Hematopoietic multipotent progenitor cell (in vitro differentiated cells): ENCODE results near the gene CEP350. TPM values are rescaled to one million over a fixed set of nuclear protein-coding genes. Genes with fewer than 3 reads are reported as not detected.

Experiments
- DNase-seq, 3 donors: peaks; one replicate each; pipeline ENCODE4 v3.0.0-alpha.2; 2011 to 2015; ENCODE audit warnings: low read depth in 2 of 3, low spot score in 2 of 3
- total RNA-seq: library from RNA; depleted of rRNA; stranded (reverse); fragments of >200 nt; gene quantifications from one replicate; pipeline ENCODE4 v1.2.3, GENCODE V29; 2012

CEP350 gene
- total RNA-seq, 1 donor = 28.3 TPM

- no peak for DNase-seq
These were observed 92.1 kb downstream of the CEP350 start for GRCh38 chr1:180046674-180047073.

GRCh38 chr1:180053594-180054567 is 99.3 kb downstream of the CEP350 start:
- DNase-seq = no peak

DNA sequence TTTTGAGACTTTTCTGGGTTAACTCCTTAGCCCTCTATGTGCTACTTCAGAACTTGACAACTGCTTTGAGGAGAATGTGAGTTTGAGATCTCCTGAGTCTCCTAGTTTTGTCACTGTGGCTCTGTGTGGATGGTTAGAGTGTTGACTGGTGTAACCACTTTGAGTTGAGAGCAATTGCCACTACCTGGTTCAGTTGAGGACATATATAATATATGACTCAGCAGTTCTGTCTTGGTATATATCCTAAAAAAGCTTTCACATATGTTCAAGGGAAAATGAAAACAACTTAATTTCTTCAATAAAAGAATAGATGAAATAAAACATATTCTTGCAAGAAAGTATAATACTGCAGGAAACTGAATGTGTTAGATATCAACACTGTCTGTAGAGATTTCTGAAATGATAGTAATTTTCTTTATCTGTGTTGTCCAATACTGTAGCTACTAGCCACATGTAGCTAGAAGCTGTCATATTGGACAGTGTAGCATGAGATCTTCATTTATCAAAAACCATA is 103.3 kb downstream of the CEP350 start:
- DNase-seq = peak in 1 of 3 donors; percentile 4

- no peak for DNase-seq
These were observed 106.4 kb downstream of the CEP350 start for GRCh38 chr1:180061019-180061418.

DNA sequence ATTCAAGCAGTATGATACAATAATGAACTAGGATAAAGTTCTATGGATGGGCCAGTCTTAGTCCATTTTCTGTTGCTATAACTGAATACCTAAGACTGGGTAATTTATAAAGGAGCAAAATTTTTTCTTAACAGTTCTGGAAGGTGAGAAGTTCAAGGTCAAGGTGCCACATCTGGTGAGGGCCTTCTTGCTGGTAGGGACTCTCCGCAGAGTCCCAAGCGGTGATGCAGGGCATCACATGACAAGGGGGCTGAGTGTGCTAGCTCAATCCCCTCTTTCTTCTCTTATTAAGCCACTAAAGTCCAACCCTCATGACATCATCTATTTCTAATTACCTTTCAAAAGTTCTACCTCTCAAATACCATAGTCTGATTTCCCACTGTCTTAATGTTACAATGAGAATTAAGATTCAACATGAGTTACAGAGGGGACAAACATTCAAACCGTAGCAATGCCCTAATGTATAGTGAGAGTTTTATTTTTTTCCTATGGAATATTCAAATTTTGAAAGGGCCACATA is 107.9 kb downstream of the CEP350 start:
- no peak for DNase-seq

DNA sequence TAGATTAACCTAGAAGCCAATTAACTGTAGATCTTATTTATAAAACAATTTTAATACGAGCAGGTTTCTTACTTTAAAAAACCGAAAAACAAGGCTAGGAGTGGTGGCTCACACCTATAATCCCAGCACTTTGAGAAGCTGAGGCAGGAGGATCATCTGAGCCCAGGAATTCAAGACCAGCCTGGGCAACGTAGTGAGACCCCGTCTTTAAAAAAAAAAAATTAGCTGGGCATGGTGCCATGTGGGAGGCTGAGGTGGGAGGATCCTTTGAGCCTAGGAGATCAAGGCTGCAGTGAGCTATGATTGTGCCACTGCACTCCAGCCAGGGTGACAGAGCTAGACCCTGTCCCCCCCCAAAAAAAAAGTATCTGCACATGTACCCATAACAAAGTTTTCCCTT is 110.8 kb downstream of the CEP350 start:
- no peak for DNase-seq

DNA sequence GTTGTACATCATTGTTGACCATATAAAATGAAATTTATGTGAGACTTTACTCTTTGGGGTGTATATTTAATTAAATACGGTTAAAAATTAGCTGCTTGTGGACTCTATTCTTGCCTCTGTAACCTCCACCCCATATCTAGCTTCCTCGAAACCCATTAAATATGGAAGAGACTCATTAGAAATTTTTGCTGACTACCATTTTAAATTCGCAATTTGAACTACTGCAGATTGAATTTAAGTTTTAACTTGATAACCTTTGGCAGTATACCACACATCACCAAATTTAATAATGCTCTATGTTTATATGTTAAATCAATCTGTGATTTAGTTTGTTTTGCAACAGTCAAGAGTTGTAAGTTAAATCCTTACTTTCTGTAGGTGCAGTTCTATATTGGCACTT is 111.5 kb downstream of the CEP350 start:
- DNase-seq = no peak

- DNase-seq = no peak
These were observed 115.7 kb downstream of the CEP350 start for GRCh38 chr1:180070286-180070685.

- no peak for DNase-seq
These were observed 117.1 kb downstream of the CEP350 start for GRCh38 chr1:180071759-180072158.

GRCh38 chr1:180080439-180080838 is 125.8 kb downstream of the CEP350 start:
- DNase-seq = no peak

DNA sequence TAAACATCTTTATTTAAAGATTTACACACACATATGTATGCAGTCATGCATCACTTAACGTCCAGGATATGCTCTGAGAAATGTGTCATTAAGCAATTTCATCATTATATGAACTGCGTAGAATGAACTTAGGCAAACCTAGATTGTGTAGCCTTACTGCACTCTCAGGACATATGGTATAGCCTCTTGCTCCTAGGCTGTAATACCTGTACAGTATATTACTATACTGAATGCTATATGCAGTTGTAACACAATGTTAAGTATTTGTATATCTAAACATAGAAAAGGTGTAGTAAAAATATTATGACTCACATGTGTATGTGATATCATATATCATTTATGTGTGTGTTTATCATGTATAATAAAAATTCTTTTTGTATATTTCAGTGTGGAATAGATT is 126.9 kb downstream of the CEP350 start:
- DNase-seq = no peak

- no peak for DNase-seq
These were observed 128.6 kb downstream of the CEP350 start for GRCh38 chr1:180083164-180083563.

- DNase-seq = no peak
These were observed 130.3 kb downstream of the CEP350 start for GRCh38 chr1:180084867-180085266.

GRCh38 chr1:180085331-180085730 is 130.7 kb downstream of the CEP350 start:
- no peak for DNase-seq

GRCh38 chr1:180092931-180093650 is 138.5 kb downstream of the CEP350 start:
- DNase-seq = no peak

GRCh38 chr1:180094705-180095295 is 140.2 kb downstream of the CEP350 start:
- DNase-seq = no peak

- no peak for DNase-seq
These were observed 142.1 kb downstream of the CEP350 start for GRCh38 chr1:180096584-180097325.

DNA sequence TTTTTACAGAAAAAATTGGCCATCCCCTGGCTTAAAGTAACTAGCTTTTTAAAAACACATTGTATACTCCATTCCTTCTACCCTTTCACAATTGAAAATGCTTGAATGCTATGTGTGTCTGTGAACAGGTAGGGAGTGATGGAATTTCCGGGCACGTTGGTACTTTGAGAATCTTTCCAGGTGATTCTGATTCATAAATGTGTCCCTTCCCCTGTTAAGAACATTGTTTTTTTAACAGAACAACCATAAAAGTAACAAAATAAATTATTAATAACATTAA is 142.7 kb downstream of the CEP350 start:
- no peak for DNase-seq

GRCh38 chr1:180101411-180101810 is 146.8 kb downstream of the CEP350 start:
- DNase-seq = no peak

DNA sequence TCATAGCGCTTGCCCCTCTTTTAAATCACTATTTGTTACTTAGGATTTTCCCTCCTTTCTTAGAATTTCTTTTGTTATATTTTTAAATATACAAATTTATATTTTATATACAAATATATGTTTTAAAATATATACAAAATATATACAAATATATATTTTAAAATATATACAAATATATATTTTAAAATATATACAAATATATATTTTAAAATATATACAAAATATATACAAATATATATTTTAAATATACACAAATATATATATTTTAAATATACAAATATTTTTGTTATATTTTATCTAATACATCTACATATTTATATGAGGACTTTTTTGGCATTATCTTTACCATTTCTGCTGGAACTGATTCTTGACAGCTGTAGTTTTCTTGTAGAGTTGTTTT is 149.2 kb downstream of the CEP350 start:
- no peak for DNase-seq

- no peak for DNase-seq
These were observed 157.5 kb downstream of the CEP350 start for GRCh38 chr1:180112091-180112490.
